ENCODE results near the gene VWA8. TPM values are rescaled to one million over a fixed set of nuclear protein-coding genes. Genes with fewer than 3 reads are reported as not detected.

Gene VWA8
- total RNA-seq, 2 experiments from 2014 or later, result 26.3 to 27.5 TPM

- CTCF ChIA-PET, result interaction anchor here (1.4 kb wide), 1 partner anchor 347 kb away, joined by 4 read pairs; no protein-coding TSS in a partner anchor
- POLR2A ChIA-PET, result interaction anchor here (0.8 kb wide), 1 partner anchor 18 kb away, joined by 3 read pairs; no protein-coding TSS in a partner anchor
- H3K4me1 Mint-ChIP-seq (ENCODE audit: low read depth), result peaks cover 7% of the 10 kb centered on the region
Observed at GRCh38 chr13:41764558-41764957, 196.4 kb downstream of the VWA8 start.

GRCh38 chr13:41763782-41764181 is 197.1 kb downstream of the VWA8 start:
- no peaks in the 10 kb centered on the region for H3K27me3 Mint-ChIP-seq
- POLR2A ChIA-PET, result no interaction called here

More at GRCh38 chr13:41764558-41764957, 196.4 kb downstream of the VWA8 start:
- peaks cover 13% of the 10 kb centered on the region for H3K36me3 Mint-ChIP-seq (ENCODE audit: low read depth)
- no peak for ATAC-seq
- no peak overlapping the region for H3K4me3 Mint-ChIP-seq
- intact Hi-C loops (cut with micrococcal nuclease), result no loop called here
- no peaks in the 10 kb centered on the region for H3K27me3 Mint-ChIP-seq
- no peak overlapping the region for H3K27ac Mint-ChIP-seq
- no peaks in the 10 kb centered on the region for H3K9me3 Mint-ChIP-seq
- no peak for DNase-seq
- no peak for TF ChIP-seq CTCF (IDR thresholded peaks at IDR 0.05)

GRCh38 chr13:41762796-41763195 is 198.1 kb downstream of the VWA8 start:
- peaks cover 7% of the 10 kb centered on the region for H3K4me1 Mint-ChIP-seq (ENCODE audit: low read depth)
- ChIA-PET POLR2A (no interaction called here), CTCF (no interaction called here)
- no peak for DNase-seq
- H3K27ac Mint-ChIP-seq, result no peak overlapping the region
- no peak overlapping the region for H3K4me3 Mint-ChIP-seq
- TF ChIP-seq CTCF (IDR thresholded peaks at IDR 0.05), result no peak
- intact Hi-C loops (cut with micrococcal nuclease), result no loop called here
- no peaks in the 10 kb centered on the region for H3K27me3 Mint-ChIP-seq
- H3K9me3 Mint-ChIP-seq, result no peaks in the 10 kb centered on the region
- no peak for ATAC-seq
- H3K36me3 Mint-ChIP-seq (ENCODE audit: low read depth), result peaks cover 21% of the 10 kb centered on the region

More at GRCh38 chr13:41763782-41764181, 197.1 kb downstream of the VWA8 start:
- Mint-ChIP-seq H3K4me1 (ENCODE audit: low read depth) (peaks cover 7% of the 10 kb centered on the region), H3K36me3 (ENCODE audit: low read depth) (peaks cover 19% of the 10 kb centered on the region), H3K27ac (no peak overlapping the region), H3K4me3 (no peak overlapping the region), H3K9me3 (no peaks in the 10 kb centered on the region)
- intact Hi-C loops (cut with micrococcal nuclease), result no loop called here
- TF ChIP-seq CTCF (IDR thresholded peaks at IDR 0.05), result no peak
- ATAC-seq (no peak), DNase-seq (no peak)
- CTCF ChIA-PET, result no interaction called here

- Mint-ChIP-seq H3K4me1 (ENCODE audit: low read depth) (no peaks in the 10 kb centered on the region), H3K4me3 (no peak overlapping the region), H3K27ac (no peak overlapping the region), H3K9me3 (peaks cover 2% of the 10 kb centered on the region), H3K36me3 (ENCODE audit: low read depth) (peaks cover 30% of the 10 kb centered on the region), H3K27me3 (no peaks in the 10 kb centered on the region)
- ChIA-PET POLR2A (no interaction called here), CTCF (no interaction called here)
- ATAC-seq (no peak), DNase-seq (no peak)
- TF ChIP-seq CTCF (IDR thresholded peaks at IDR 0.05), result no peak
- intact Hi-C loops (cut with micrococcal nuclease), result no loop called here
Observed at GRCh38 chr13:41756198-41756880, 204.6 kb downstream of the VWA8 start.

- Mint-ChIP-seq H3K36me3 (ENCODE audit: low read depth) (peaks cover 40% of the 10 kb centered on the region), H3K27ac (no peak overlapping the region), H3K4me1 (ENCODE audit: low read depth) (no peaks in the 10 kb centered on the region), H3K4me3 (no peak overlapping the region), H3K9me3 (peaks cover 8% of the 10 kb centered on the region), H3K27me3 (no peaks in the 10 kb centered on the region)
- TF ChIP-seq CTCF (IDR thresholded peaks at IDR 0.05), result no peak
- POLR2A ChIA-PET, result no interaction called here
- intact Hi-C loops (cut with micrococcal nuclease), result no loop called here
- no peak for DNase-seq
- ATAC-seq, result no peak
- CTCF ChIA-PET, result interaction anchor here (1.0 to 1.6 kb wide), 3 partner anchors 80 to 102 kb away, joined by 3 to 4 read pairs (median 3); no protein-coding TSS in a partner anchor
Observed at GRCh38 chr13:41751734-41752445, 209.0 kb downstream of the VWA8 start.

Measured in activated CD8-positive, alpha-beta T cell treated with anti-CD3 and anti-CD28 coated beads for 36 hours (primary cell).